Activated T-helper 9 cell treated with anti-CD3 and anti-CD28 coated beads, Interleukin-2, amount 50 U/mL, for 16 hours (primary cell): ENCODE data around the gene GPATCH4.
"Not testable (repeated sequence)": the region's sequence is repeated elsewhere in the genome, so short reads cannot be mapped to it uniquely, and the experiment has no call there.

Source experiments
- DNase-seq: peaks from one replicate; pipeline ENCODE4 v3.0.0-alpha.2; 2020; ENCODE audit warnings: low read depth

GPATCH4 gene

DNA sequence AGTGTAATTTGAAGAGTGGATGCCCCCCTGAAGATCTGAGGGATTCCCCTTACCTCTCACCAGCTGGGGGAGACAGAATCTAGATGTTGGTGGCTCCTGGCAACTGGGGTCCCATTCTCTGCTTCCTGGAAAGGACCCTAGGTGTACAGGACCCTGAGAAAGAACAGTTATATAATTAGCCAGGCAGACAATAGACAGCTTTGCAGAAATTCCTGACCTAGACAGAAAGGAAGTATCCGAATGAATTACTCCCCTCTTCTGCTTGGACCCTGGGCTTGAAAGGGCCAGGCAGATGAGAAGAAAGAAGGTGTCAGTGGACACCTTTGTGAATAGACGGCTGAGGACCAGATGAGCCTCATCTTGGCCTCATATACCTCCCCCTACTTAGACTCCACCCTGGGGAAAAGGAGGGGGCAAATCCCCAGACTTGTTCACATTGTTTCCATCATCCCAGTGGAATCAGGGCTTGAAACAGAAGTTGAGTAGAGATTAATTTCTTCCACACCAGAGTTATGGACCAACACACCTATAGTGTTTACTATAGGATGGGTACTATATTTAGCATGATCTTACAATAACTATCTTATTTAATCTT lies 27.1 kb downstream of the GPATCH4 start:
- DNase-seq: no peak

DNA sequence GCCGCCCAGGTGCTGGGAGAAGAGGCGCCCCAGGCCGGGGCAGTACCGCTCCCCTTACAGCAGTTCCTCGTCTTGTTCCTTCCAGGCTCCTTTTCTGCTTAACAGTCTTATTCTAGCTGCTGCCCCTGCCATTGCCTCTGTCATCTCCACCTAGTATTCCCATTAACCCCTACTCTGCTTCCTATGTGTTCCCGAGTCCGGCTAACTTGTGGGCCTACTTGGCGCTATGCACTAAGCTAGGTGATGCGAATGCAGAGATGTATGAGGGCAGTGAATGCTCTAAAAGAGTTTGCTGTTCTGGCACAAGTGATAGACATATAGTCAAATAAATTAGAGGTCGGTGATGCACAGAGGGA lies 28.6 kb downstream of the GPATCH4 start:
- no peak for DNase-seq

GRCh38 chr1:156571919-156572662 lies 29.2 kb downstream of the GPATCH4 start, which contains the start of gene IQGAP3:
Gene IQGAP3 (minus strand): TSS chr1:156572565. CDS start chr1:156572529, 36 bp downstream.
- peak; percentile 58 for DNase-seq

- no peak for DNase-seq
These were observed 29.9 kb downstream of the GPATCH4 start for GRCh38 chr1:156571261-156571852.

DNA sequence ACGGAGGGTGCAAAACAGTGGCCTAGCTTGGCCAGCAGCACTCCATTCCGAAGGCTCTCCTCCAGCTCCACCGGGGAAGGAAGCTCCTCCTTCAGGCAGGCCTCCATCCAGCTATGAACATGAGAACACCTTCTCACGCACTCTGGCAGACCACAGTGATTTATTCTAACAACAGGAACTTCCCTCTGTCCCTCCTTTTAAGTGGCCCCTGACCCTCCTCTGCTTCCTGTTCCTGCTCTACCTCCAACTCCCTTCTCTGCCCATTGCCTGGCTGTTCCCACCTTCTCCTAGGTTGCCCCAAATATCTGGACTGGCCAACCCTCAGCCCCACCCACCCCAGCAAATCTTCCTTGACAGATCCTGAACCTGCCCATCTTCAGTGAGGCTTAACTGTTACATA lies 34.8 kb downstream of the GPATCH4 start:
- DNase-seq: no peak

DNA sequence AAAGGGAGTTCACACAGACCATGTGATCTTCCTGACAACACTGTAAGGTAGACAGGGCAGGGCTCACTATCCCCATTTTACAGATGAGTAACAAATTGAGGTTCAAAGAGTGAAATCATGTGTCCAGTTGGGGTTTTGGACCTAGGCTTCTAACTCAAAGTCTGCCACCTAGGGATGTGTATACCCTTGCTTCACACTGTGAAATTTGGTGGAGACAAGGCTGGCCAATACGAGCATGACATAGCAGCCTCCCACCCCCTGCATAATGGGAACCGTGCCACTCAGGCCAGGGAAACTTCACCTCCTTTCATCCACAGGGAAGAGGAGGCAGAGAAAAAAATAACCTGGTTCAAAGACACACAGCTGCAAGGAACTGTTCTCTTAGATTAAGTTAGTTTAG lies 35.8 kb downstream of the GPATCH4 start:
- no peak for DNase-seq

- no peak for DNase-seq
These were observed 40.6 kb downstream of the GPATCH4 start for GRCh38 chr1:156560585-156561163.

DNA sequence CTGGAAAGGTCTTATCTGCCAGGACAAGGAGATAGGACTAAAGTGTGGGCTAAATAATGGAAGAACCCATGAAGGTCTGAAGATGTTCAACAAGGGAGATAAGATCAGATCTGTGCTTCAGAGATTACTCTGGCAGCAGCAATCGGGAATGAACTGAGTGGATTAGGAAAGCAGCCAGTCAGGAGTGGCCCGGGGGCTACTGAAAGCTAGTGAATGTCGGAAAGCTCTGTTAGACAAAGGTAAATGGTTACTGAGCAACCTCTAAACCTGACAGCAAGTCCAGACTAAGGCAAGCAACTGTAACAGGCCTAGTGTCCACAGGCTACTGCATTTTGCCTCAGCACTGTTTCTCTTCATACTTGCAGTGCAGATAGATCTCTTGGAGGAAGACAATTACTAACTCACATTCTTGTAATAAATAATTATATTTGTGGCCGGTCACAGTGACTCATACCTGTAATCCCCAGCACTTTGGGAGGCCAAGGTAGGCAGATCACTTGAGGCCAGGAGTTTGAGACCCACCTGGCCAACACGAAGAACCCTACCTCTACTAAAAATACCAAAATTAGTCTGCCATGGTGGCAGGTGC lies 41.4 kb downstream of the GPATCH4 start:
- DNase-seq: no peak

- no peak for DNase-seq
These were observed 42.0 kb downstream of the GPATCH4 start for GRCh38 chr1:156559086-156559796.

GRCh38 chr1:156556354-156556753 lies 44.9 kb downstream of the GPATCH4 start:
- no peak for DNase-seq

DNA sequence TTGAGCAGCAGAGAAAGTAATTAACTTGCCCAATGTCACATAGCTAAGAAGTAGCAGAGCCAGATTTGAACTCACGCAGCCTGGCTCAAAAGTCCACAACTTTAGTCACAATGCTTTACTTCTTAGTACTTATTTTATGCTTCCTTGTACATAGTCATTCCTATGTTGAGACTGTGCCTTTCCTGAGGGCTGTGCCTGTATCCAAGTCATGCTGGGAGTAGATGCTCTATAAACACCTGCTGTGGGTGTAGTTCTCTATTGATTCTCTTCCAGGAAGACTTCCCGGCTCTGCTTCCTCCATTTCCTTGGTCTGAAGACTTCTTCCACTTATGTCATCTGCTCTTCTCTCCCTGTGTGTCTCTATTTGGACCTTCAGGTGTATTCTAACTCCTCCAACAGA lies 45.6 kb downstream of the GPATCH4 start:
- DNase-seq: no peak

DNA sequence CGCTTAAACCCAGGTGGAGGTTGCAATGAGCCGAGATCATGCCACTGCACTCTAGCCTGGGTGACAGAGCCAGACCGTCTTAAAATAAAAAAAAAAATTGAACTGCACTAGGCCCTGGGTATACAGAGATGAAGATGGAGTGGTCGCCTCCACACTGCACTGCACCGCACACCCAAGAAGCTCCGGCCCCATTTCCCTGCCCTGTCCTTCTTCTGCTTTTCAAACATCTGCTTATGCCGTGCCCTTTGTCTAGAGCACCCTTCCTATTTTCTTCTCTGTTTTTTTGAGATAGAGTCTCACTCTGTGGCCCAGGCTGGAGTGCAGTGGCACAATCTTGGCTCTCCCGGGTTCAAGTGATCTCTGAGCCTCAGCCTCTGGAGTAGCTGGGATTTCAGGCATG lies 46.3 kb downstream of the GPATCH4 start:
- no peak for DNase-seq

DNA sequence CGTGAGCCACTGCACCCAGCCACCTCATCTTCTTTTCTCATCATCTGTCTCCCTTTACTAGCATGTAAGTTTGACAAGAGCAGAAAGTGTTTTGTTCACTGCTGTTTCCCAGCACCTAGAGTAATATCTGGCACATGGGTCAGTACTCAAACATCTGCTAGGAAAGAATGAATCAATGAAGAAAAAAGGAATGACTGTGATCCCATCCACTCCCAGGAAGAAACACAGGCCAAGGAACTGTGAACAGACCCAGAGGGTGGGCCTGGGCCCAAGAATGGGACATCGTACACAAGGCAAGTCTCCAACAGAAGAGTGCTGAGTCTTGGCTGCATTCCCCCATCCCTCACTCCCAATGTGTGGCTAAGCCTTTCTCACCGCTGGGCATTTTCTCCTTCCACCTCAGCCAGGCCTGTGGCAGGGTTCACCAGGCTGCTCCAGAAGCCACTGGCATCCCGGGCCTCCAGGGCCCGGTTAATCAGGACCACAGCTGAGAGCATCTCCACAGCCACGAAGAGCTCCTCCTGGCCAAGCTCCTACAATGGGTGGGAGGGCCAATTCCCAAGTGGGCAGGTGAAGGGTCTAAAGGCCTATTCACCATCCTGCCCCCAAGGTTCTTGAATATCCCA lies 47.3 kb downstream of the GPATCH4 start:
- no peak for DNase-seq

DNA sequence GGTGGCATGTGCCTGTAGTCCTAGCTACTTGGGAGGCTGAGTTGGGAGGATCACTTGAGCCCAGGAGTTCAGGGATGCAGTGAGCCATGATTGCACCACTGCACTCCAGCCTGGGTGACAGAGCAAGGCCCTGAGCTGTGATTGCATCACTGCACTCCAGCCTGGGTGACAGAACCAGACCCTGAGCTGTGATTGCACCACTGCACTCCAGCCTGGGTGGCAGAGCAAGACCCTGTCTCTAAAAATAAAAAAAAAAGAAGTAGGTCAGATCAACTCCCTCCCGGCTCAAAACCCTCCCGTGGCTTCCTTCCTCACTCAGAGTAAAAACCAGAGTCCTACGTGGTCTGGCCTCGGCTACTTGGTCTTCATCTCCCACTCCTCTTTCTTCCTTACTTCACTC lies 48.3 kb downstream of the GPATCH4 start:
- DNase-seq: not testable (repeated sequence)

DNA sequence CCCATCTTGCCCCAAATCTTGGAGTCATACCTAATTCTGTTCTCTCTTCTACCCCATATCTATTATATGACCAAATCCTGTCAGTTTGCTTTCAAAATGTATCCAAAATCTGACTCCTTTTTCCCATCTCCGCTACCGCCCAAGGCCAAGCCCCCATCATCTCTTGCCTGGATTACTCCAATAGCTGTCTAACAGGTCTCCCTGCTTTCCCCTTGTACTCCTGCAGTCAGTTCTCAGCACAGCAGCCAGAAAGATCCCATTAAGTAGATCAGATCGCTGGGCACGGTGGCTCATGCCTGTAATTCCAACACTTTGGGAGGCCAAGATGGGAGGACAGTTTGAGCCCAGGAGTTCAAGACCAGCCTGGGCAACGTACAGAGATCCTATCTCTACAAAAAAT lies 48.8 kb downstream of the GPATCH4 start:
- DNase-seq: no peak

DNA sequence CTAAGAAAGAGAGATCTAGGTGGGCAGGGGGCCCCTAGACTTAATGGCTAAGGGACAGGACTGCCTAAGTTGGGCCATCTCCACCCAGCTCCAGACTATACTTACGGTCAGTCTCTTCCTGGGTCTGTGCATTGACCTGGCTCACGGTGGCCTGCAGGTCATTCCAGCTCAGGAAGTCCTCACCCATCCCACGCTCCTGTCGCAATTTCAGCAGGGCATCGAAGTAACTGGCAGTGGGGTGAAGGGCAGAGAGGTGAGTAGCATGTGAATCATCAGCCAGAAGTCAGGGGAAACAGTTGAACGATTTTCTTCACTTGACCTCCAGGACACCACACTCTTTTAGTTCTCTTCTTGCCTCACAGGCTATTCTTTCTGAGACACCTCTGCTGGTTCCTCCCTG lies 49.4 kb downstream of the GPATCH4 start:
- no peak for DNase-seq

DNA sequence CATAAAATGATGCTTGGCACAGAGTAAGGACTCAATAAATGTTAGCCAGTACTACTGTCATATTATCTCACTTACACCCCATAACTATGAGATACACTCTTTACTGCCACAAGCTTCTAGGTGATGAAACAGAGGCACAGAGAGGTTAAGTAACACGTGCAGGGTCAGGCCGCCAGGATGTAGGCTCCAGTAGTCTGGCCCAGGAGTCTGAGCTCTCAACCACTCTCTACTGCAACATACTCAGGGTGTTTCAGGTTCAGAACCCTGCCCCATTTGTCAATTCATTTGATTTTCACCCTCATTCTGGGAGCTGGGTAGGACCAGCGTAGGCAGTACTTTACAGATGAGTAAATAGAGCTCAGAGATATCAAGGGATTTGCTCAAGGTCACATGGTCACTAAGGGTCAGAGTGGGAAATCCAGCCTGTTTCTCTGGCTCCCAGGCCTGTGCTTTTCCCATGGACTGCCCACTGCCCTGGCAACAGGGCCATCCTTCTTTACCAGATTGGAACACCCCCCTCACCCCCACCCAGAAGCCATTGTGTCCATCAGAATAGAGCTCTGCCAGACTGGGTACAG lies 50.1 kb downstream of the GPATCH4 start:
- no peak for DNase-seq

DNA sequence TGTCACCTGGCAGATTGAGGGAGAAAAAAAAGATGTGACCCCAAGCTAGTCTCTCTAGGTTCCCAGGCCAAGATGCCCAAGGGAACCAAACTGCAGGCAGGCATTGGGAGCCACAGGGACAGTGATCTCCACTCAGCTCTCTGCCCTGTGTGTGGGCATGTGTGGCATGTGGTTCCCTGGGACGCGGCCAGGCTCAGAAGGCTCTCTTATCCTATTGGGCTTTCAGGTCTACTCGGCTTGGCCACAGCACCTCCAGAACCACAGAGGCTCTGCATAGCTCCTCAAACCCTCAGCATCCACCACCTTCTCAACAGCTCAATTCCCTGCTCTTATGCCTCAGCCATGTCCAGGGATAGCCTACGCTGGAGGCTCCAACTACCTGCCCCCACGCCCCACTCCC lies 50.9 kb downstream of the GPATCH4 start:
- no peak for DNase-seq

DNA sequence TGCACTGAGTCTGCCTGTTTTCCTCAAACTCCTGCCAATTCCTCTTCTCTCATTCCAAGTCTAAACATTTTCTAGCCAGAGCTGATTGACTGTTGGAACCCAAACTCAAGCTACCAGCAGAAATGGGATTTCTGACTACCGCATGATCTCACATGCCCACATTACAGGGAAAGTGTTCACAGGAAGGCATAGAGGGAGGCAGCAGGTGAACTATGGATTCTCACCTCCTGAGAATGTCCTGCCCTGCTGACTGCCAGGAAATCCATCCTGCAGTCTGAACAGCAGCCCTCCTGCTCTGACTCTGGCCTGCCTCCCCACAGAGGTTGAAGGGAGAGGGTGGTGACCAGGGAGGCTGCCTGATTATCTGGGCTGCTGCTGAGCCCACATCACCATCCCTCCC lies 51.4 kb downstream of the GPATCH4 start:
- DNase-seq: no peak

GRCh38 chr1:156549390-156549789 lies 51.9 kb downstream of the GPATCH4 start:
- DNase-seq: no peak

GRCh38 chr1:156547982-156548381 lies 53.3 kb downstream of the GPATCH4 start:
- DNase-seq: no peak
